ENCODE results near the gene TSSK2.

The TSSK2 gene

DNA sequence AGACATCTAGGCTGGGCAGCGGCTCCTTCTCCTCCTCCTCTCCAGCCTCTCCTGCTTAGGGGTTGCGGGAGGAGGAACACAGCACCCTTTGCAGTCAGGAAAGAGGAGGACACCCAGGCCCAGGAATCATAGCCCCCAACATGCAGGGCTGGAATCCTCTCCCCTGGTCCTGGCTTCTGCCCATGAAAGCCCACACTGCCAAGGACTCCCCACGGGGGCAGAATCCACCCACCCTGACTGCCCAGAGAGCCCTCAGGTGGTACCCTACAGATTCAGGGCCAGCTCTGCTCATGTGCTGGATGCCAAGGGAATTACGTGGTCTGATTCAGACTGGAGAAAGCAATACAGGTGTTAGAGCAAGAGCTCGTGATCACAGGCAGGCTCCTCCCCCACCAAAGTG is 8.9 kb downstream of the TSSK2 start:
- no peak overlapping the region for H3K4me3 ChIP-seq (ENCODE audit: control insufficient read depth in 1 of 7, extremely low read depth in 1 of 7, insufficient read depth in 4 of 7, low read depth in 2 of 7, low read length in 6 of 7)
- no peaks in the 10 kb centered on the region for H3K9me3 ChIP-seq (ENCODE audit: control extremely low read depth in 1 of 5, control insufficient read depth in 4 of 5, insufficient read depth in 2 of 5, low read depth in 1 of 5, low read length in 4 of 5)
- DNase-seq, result no peak
- POLR2A ChIA-PET, result no interaction called here
- peaks cover 7 to 73% (median 56%) of the 10 kb centered on the region in 4 experiments for H3K36me3 ChIP-seq (ENCODE audit: control insufficient read depth in 4 of 4, insufficient read depth in 4 of 4, low read length in 3 of 4)
- no peaks in the 10 kb centered on the region for H3K27me3 ChIP-seq (replicated peaks in 2 of 5; ENCODE audit: control insufficient read depth in 4 of 5, insufficient read depth in 5 of 5, low read length in 4 of 5)
- CTCF ChIA-PET, result interaction anchor here (1.1 kb wide), 1 partner anchor 37 kb away, joined by 3 read pairs; no protein-coding TSS in a partner anchor
- 97% methylated on average over 3 of the region's 5 CpGs for WGBS (ENCODE audit: insufficient coverage)
- H3K4me1 ChIP-seq (ENCODE audit: control extremely low read depth in 1 of 4, control insufficient read depth in 4 of 4, insufficient read depth in 4 of 4, low read length in 3 of 4), result peaks cover 3 to 12% (median 6%) of the 10 kb centered on the region in 4 experiments
- H3K27ac ChIP-seq (ENCODE audit: insufficient read depth in 1 of 2, low read depth in 1 of 2, low read length in 2 of 2, poor library complexity in 1 of 2, severe bottlenecking in 2 of 2), result no peak overlapping the region

DNA sequence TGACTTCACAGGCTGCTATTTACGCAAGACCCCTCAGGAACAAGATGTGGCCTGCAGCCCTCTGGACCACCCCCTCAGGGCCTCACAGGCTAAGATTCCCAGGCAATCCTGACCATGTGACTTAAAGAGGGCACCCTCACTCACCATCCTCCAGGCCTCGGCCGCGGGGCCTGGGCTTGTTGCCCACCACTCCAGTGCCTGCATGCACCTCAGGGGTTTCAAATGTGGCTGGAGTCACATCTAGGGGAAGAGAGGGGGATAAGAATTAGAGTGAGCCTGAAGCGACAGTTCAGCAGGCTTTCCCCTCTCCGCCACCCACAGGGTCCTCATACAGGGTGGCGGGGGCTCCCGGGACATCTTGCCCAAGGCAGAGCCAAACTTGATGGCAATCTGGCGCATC is 11.3 kb downstream of the TSSK2 start:
- Histone ChIP-seq H3K36me3 (ENCODE audit: control insufficient read depth in 4 of 4, insufficient read depth in 4 of 4, low read length in 3 of 4) (peaks cover 7 to 53% (median 40%) of the 10 kb centered on the region in 4 experiments), H3K4me1 (ENCODE audit: control extremely low read depth in 1 of 4, control insufficient read depth in 4 of 4, insufficient read depth in 4 of 4, low read length in 3 of 4) (peaks cover 3 to 12% (median 6%) of the 10 kb centered on the region in 4 experiments), H3K27ac (ENCODE audit: insufficient read depth in 1 of 2, low read depth in 1 of 2, low read length in 2 of 2, poor library complexity in 1 of 2, severe bottlenecking in 2 of 2) (no peak overlapping the region), H3K27me3 (replicated peaks in 2 of 5; ENCODE audit: control insufficient read depth in 4 of 5, insufficient read depth in 5 of 5, low read length in 4 of 5) (peaks cover 0 to 15% (median 10%) of the 10 kb centered on the region in 5 experiments), H3K4me3 (ENCODE audit: control insufficient read depth in 1 of 7, extremely low read depth in 1 of 7, insufficient read depth in 4 of 7, low read depth in 2 of 7, low read length in 6 of 7) (no peak overlapping the region), H3K9me3 (ENCODE audit: control extremely low read depth in 1 of 5, control insufficient read depth in 4 of 5, insufficient read depth in 2 of 5, low read depth in 1 of 5, low read length in 4 of 5) (no peaks in the 10 kb centered on the region)
- WGBS (ENCODE audit: insufficient coverage), result 93% methylated on average over 6 of the region's 9 CpGs
- ChIA-PET CTCF (interaction anchor here (0.7 kb wide), 1 partner anchor 12 kb away, joined by 3 read pairs; no protein-coding TSS in a partner anchor), POLR2A (no interaction called here)
- DNase-seq, result no peak

DNA sequence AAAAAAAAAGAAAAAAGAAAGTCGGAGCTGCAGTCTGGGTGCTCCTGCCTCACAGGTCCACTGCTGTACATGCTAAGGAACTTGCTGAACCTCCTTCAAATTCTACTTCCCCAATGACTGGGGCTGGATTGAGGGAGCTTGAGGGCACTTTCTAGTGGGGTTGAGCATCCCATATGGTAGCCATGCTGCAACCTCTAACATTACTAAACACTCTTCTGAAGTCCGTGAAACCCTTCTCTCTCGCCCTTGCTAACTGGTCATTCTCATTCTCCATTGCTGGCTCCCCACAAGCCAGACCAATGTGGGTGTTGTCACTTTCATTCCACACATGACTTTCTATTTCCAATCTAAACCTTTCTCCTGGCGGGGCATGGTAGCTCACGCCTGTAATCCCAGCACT is 12.1 kb downstream of the TSSK2 start:
- ChIA-PET CTCF (interaction anchor here (0.7 to 2.0 kb wide), 4 partner anchors 11 to 49 kb away, joined by 3 to 7 read pairs (median 3); no protein-coding TSS in a partner anchor), POLR2A (interaction anchor here (0.9 kb wide), 1 partner anchor 21 kb away, joined by 3 read pairs; the partner anchor contains the start of gene DGCR2)
- DNase-seq, result no peak
- peak overlapping the region in 2 of 7 experiments; percentile 33 to 99 for H3K4me3 ChIP-seq (ENCODE audit: control insufficient read depth in 1 of 7, extremely low read depth in 1 of 7, insufficient read depth in 4 of 7, low read depth in 2 of 7, low read length in 6 of 7)
- no peaks in the 10 kb centered on the region for H3K9me3 ChIP-seq (ENCODE audit: control extremely low read depth in 1 of 5, control insufficient read depth in 4 of 5, insufficient read depth in 2 of 5, low read depth in 1 of 5, low read length in 4 of 5)
- peaks cover 3 to 12% (median 6%) of the 10 kb centered on the region in 4 experiments for H3K4me1 ChIP-seq (ENCODE audit: control extremely low read depth in 1 of 4, control insufficient read depth in 4 of 4, insufficient read depth in 4 of 4, low read length in 3 of 4)
- H3K36me3 ChIP-seq (ENCODE audit: control insufficient read depth in 4 of 4, insufficient read depth in 4 of 4, low read length in 3 of 4), result peaks cover 7 to 44% (median 33%) of the 10 kb centered on the region in 4 experiments
- peaks cover 0 to 23% (median 17%) of the 10 kb centered on the region in 5 experiments for H3K27me3 ChIP-seq (replicated peaks in 2 of 5; ENCODE audit: control insufficient read depth in 4 of 5, insufficient read depth in 5 of 5, low read length in 4 of 5)
- H3K27ac ChIP-seq (ENCODE audit: insufficient read depth in 1 of 2, low read depth in 1 of 2, low read length in 2 of 2, poor library complexity in 1 of 2, severe bottlenecking in 2 of 2), result peak overlapping the region in 1 of 2 experiments; percentile 92
- 95% methylated on average over 4 of the region's 5 CpGs for whole genome bisulfite sequencing (ENCODE audit: insufficient coverage)

DNA sequence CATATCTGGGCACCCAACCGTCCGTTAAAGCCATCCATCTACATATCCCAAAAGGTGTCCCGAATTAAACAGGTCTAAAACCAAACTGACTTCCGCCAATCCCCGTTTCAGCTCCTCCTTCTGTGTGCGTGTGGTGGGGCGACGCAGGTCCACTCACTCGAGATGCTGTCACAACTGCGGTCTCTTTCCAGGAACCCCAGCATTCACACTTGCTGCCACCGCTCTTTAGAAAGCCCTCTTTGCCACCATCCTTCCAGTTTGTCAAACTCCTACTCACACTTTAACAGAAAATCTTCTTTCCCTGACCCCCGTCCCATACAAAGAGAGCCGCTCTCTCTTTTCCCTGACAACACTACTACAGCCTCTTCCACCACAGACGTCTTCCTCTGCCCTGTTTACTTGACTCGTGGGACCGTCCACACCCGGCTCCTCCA is 12.9 kb downstream of the TSSK2 start:
- Histone ChIP-seq H3K27ac (ENCODE audit: insufficient read depth in 1 of 2, low read depth in 1 of 2, low read length in 2 of 2, poor library complexity in 1 of 2, severe bottlenecking in 2 of 2) (peak overlapping the region; percentile 76 to 92), H3K27me3 (replicated peaks in 2 of 5; ENCODE audit: control insufficient read depth in 4 of 5, insufficient read depth in 5 of 5, low read length in 4 of 5) (peaks cover 0 to 31% (median 24%) of the 10 kb centered on the region in 5 experiments), H3K36me3 (ENCODE audit: control insufficient read depth in 4 of 4, insufficient read depth in 4 of 4, low read length in 3 of 4) (peaks cover 4 to 37% (median 25%) of the 10 kb centered on the region in 4 experiments), H3K4me1 (ENCODE audit: control extremely low read depth in 1 of 4, control insufficient read depth in 4 of 4, insufficient read depth in 4 of 4, low read length in 3 of 4) (peaks cover 3 to 13% (median 6%) of the 10 kb centered on the region in 4 experiments), H3K4me3 (ENCODE audit: control insufficient read depth in 1 of 7, extremely low read depth in 1 of 7, insufficient read depth in 4 of 7, low read depth in 2 of 7, low read length in 6 of 7) (peak overlapping the region; percentile 80 to 100 (median 95)), H3K9me3 (ENCODE audit: control extremely low read depth in 1 of 5, control insufficient read depth in 4 of 5, insufficient read depth in 2 of 5, low read depth in 1 of 5, low read length in 4 of 5) (no peaks in the 10 kb centered on the region)
- DNase-seq, result peak; percentile 29 to 75 (median 69)
- WGBS (ENCODE audit: insufficient coverage), result 0% methylated on average over 13 of the region's 17 CpGs
- POLR2A ChIA-PET, result interaction anchor here (0.9 kb wide), 1 partner anchor 22 kb away, joined by 3 read pairs; the partner anchor contains the start of gene DGCR2
- CTCF ChIA-PET, result interaction anchor here (0.8 to 2.0 kb wide), 14 partner anchors 11 to 270 kb away, joined by 3 to 8 read pairs (median 4); no protein-coding TSS in a partner anchor

DNA sequence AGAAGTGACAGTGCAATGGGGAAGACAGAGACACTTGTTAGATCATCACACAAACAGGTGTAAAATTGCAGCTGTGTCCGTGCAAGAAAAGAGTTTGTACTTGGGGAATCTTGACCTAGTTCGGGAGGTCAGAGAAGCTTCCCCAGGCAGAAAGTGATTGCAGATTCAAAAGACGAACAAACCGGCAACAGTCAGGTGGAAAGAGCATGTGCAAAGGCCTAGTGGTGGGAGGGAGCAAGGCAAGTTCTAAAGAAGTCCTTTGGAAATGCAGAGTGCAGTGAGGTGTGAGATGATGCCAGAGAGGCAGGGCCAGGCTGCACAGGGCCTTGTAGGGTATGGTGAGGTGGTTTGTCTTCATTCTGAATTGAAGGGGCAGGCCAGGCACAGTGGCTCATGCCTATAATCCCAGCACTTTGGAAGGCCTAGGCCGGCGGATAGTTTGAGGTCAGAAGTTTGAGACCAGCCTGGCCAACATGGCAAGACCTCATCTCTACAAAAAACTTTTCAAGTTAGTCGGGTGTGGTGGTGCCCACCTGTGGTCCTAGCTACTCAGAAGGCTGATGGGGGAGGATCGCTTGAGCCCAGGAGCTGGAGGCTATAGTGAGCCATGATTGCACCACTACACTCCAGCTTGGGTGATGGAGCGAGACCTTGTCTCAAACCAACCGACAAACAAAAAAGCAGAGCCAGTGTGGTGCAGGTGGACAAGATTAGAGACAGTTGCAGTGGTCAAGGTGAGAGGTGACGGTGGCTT is 15.3 kb downstream of the TSSK2 start:
- Histone ChIP-seq H3K27ac (ENCODE audit: insufficient read depth in 1 of 2, low read depth in 1 of 2, low read length in 2 of 2, poor library complexity in 1 of 2, severe bottlenecking in 2 of 2) (no peak overlapping the region), H3K9me3 (ENCODE audit: control extremely low read depth in 1 of 5, control insufficient read depth in 4 of 5, insufficient read depth in 2 of 5, low read depth in 1 of 5, low read length in 4 of 5) (peaks cover 0 to 5% (median 2%) of the 10 kb centered on the region in 5 experiments), H3K4me1 (ENCODE audit: control extremely low read depth in 1 of 4, control insufficient read depth in 4 of 4, insufficient read depth in 4 of 4, low read length in 3 of 4) (peaks cover 3 to 25% (median 13%) of the 10 kb centered on the region in 4 experiments), H3K4me3 (ENCODE audit: control insufficient read depth in 1 of 7, extremely low read depth in 1 of 7, insufficient read depth in 4 of 7, low read depth in 2 of 7, low read length in 6 of 7) (no peak overlapping the region), H3K36me3 (ENCODE audit: control insufficient read depth in 4 of 4, insufficient read depth in 4 of 4, low read length in 3 of 4) (peaks cover 0 to 13% (median 7%) of the 10 kb centered on the region in 4 experiments), H3K27me3 (replicated peaks in 2 of 5; ENCODE audit: control insufficient read depth in 4 of 5, insufficient read depth in 5 of 5, low read length in 4 of 5) (peaks cover 0 to 52% (median 33%) of the 10 kb centered on the region in 5 experiments)
- ChIA-PET POLR2A (no interaction called here), CTCF (interaction anchor here (1.1 to 1.7 kb wide), 3 partner anchors 28 to 73 kb away, joined by 3 to 7 read pairs (median 4); no protein-coding TSS in a partner anchor)
- 93% methylated on average over 10 of the region's 11 CpGs for WGBS (ENCODE audit: insufficient coverage)
- peak in 1 of 3 donors; percentile 24 for DNase-seq

DNA sequence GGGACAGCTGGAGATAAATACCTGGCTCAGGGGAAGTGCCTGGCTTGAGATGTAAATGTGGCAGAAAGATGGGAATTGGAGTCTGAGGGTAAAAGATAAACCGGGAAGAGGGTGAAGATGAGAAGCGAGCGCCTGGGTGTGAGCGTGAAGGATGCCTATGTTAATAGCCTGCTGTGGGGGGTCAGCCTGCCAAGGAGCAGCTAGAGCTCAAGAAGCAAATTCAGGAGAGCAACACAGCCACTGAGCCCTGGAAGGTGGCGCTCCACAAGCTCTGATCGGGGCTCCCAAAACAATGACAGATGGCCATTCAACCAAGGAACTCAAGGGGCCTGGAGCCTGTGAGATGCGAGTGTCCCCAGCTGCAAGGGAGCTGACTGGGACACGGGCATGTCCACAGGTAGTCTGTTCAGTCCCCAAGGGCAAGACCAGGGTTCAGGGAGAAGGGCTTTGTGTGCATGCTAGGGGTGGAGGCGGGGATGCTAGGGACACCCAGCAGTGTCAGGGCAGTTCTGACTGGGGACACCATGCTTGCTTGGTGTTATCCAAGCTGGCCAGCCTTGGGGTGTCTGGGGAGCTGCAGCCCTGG is 16.2 kb downstream of the TSSK2 start:
- ChIA-PET CTCF (interaction anchor here (1.1 to 1.7 kb wide), 4 partner anchors 27 to 74 kb away, joined by 3 to 7 read pairs (median 4); no protein-coding TSS in a partner anchor), POLR2A (no interaction called here)
- H3K27me3 ChIP-seq (replicated peaks in 2 of 5; ENCODE audit: control insufficient read depth in 4 of 5, insufficient read depth in 5 of 5, low read length in 4 of 5), result peaks cover 0 to 61% (median 40%) of the 10 kb centered on the region in 5 experiments
- H3K4me1 ChIP-seq (ENCODE audit: control extremely low read depth in 1 of 4, control insufficient read depth in 4 of 4, insufficient read depth in 4 of 4, low read length in 3 of 4), result peaks cover 3 to 25% (median 13%) of the 10 kb centered on the region in 4 experiments
- no peak for DNase-seq
- H3K9me3 ChIP-seq (ENCODE audit: control extremely low read depth in 1 of 5, control insufficient read depth in 4 of 5, insufficient read depth in 2 of 5, low read depth in 1 of 5, low read length in 4 of 5), result peaks cover 0 to 7% (median 2%) of the 10 kb centered on the region in 5 experiments
- WGBS (ENCODE audit: insufficient coverage), result 54% methylated on average over 9 of the region's 9 CpGs
- no peak overlapping the region for H3K4me3 ChIP-seq (ENCODE audit: control insufficient read depth in 1 of 7, extremely low read depth in 1 of 7, insufficient read depth in 4 of 7, low read depth in 2 of 7, low read length in 6 of 7)
- H3K27ac ChIP-seq (ENCODE audit: insufficient read depth in 1 of 2, low read depth in 1 of 2, low read length in 2 of 2, poor library complexity in 1 of 2, severe bottlenecking in 2 of 2), result no peak overlapping the region
- peaks cover 0 to 5% (median 3%) of the 10 kb centered on the region in 4 experiments for H3K36me3 ChIP-seq (ENCODE audit: control insufficient read depth in 4 of 4, insufficient read depth in 4 of 4, low read length in 3 of 4)
